H1 (cell line): Measurements from ENCODE around the gene CAPS2. TPM values are rescaled to one million over a fixed set of nuclear protein-coding genes. Genes with fewer than 3 reads are reported as not detected.

Experiments
- CTCF ChIA-PET: fragments of 300-600 bp; sonication (Branson Sonifier 250); formaldehyde crosslinking; loops from one replicate; lab custom pipeline; 2021; ENCODE audit not compliant: partially characterized antibody; lab: Charles Lee
- POLR2A ChIA-PET: fragments of 300-600 bp; sonication (Branson Sonifier 250); formaldehyde crosslinking; loops from one replicate; lab custom pipeline; 2021; ENCODE audit warnings: inconsistent platforms; ENCODE audit not compliant: partially characterized antibody; lab: Charles Lee
- DNase-seq, 2 experiments: peaks; one replicate each; pipeline versions ENCODE4 v3.0.0 to v3.0.0-alpha.2; 2010 to 2022; ENCODE audit warnings: low spot score in 2 of 2, low read depth in 1 of 2, mixed read lengths in 1 of 2
- FAIRE-seq: peaks from 2 replicates; lab custom pipeline; 2011; peaks lifted over from hg19 to GRCh38; lab: Jason Lieb, UNC
- H2AFZ ChIP-seq: 2 replicates; pipeline ENCODE4 v1.8.1; 2012; ENCODE audit warnings: low read length, inconsistent platforms
- H2AK5ac ChIP-seq: 2 replicates; pipeline ENCODE4 v1.6.1; 2013; ENCODE audit warnings: low read depth, low read length
- H2BK120ac ChIP-seq: replicated peaks from 2 replicates; pipeline ENCODE3; 2013; ENCODE audit warnings: low read depth, low read length, inconsistent platforms
- H2BK12ac ChIP-seq: 2 replicates; pipeline ENCODE4 v1.6.1; 2013; ENCODE audit warnings: low read depth, low read length
- H2BK15ac ChIP-seq: 2 replicates; pipeline ENCODE4 v1.6.1; 2013; ENCODE audit warnings: low read length
- H2BK20ac ChIP-seq: 2 replicates; pipeline ENCODE4 v1.6.1; 2013; ENCODE audit warnings: low read length
- H2BK5ac ChIP-seq: 2 replicates; pipeline ENCODE4 v1.6.1; 2013; ENCODE audit warnings: low read depth, low read length
- H3K14ac ChIP-seq: 2 replicates; pipeline ENCODE4 v1.6.1; 2013; ENCODE audit warnings: inconsistent platforms; ENCODE audit not compliant: insufficient read length
- H3K18ac ChIP-seq: 2 replicates; pipeline ENCODE4 v1.6.1; 2013; ENCODE audit warnings: low read length; ENCODE audit errors: extremely low read depth
- H3K23ac ChIP-seq: 2 replicates; pipeline ENCODE4 v1.6.1; 2013; ENCODE audit warnings: inconsistent platforms; ENCODE audit not compliant: insufficient read length
- H3K23me2 ChIP-seq: 2 replicates; pipeline ENCODE4 v1.6.1; 2013; ENCODE audit warnings: low read depth, low read length
- H3K27ac ChIP-seq: 2 replicates; pipeline ENCODE4 v1.6.1; 2011; ENCODE audit warnings: low read depth, low read length, inconsistent platforms
- H3K27me3 ChIP-seq, 4 experiments: replicated peaks in 1 of 4; 1 replicate in 1 of 4; 2 replicates in 3 of 4; pipeline versions ENCODE4 v1.6.1 to v1.8.1; 2011 to 2013; ENCODE audit warnings: low read length in 3 of 4, mild to moderate bottlenecking in 3 of 4, inconsistent platforms in 2 of 4, mixed read lengths in 2 of 4, moderate library complexity in 1 of 4; ENCODE audit not compliant: control insufficient read depth in 3 of 4, insufficient read depth in 3 of 4; ENCODE audit errors: extremely low read depth in 1 of 4
- H3K36me3 ChIP-seq, 4 experiments: 2 replicates each; pipeline versions ENCODE4 v1.6.1 to v1.8.1; 2011 to 2013; ENCODE audit warnings: mild to moderate bottlenecking in 4 of 4, low read length in 3 of 4, moderate library complexity in 2 of 4, control low read depth in 1 of 4, inconsistent platforms in 1 of 4; ENCODE audit not compliant: insufficient read depth in 4 of 4, control insufficient read depth in 2 of 4
- H3K4ac ChIP-seq: replicated peaks from 2 replicates; pipeline ENCODE3; 2013; ENCODE audit warnings: low read length, low read depth, mixed read lengths, inconsistent platforms; ENCODE audit not compliant: insufficient read length
- H3K4me1 ChIP-seq, 4 experiments: replicated peaks in 1 of 4; 1 replicate in 1 of 4; 2 replicates in 3 of 4; pipeline versions ENCODE4 v1.6.1 to v1.8.1; 2011 to 2013; ENCODE audit warnings: low read length in 3 of 4, inconsistent platforms in 2 of 4, mixed read lengths in 1 of 4; ENCODE audit not compliant: insufficient read depth in 4 of 4, control insufficient read depth in 3 of 4
- H3K4me2 ChIP-seq, 2 experiments: 2 replicates each; pipeline versions ENCODE4 v1.6.1 to v1.8.1; 2011 to 2013; ENCODE audit warnings: low read depth in 2 of 2, low read length in 2 of 2, control low read depth in 1 of 2, inconsistent platforms in 1 of 2, mild to moderate bottlenecking in 1 of 2; ENCODE audit not compliant: insufficient read depth in 1 of 2
- H3K4me3 ChIP-seq, 4 experiments: fragments of 200-600, 300-600 bp in 1 of 4; sonication (generic), shearing (Covaris generic), sonication (Bioruptor Twin) in 1 of 4; 2 replicates each; pipeline versions ENCODE4 v1.5.1 to v1.8.1; 2011 to 2016; ENCODE audit warnings: low read length in 4 of 4, low read depth in 3 of 4, control low read depth in 2 of 4, inconsistent platforms in 2 of 4, mild to moderate bottlenecking in 2 of 4, mixed read lengths in 1 of 4, moderate library complexity in 1 of 4; ENCODE audit not compliant: insufficient read depth in 2 of 4; ENCODE audit errors: extremely low read depth in 1 of 4
- H3K56ac ChIP-seq: replicated peaks from 2 replicates; pipeline ENCODE3; 2013; ENCODE audit warnings: low read depth, mild to moderate bottlenecking, mixed read lengths, low read length, inconsistent platforms; ENCODE audit not compliant: insufficient read length
- H3K79me1 ChIP-seq: 2 replicates; pipeline ENCODE4 v1.6.1; 2013; ENCODE audit warnings: low read depth, low read length, control low read depth
- H3K79me2 ChIP-seq, 2 experiments: 2 replicates each; pipeline versions ENCODE4 v1.6.1 to v1.8.1; 2012 to 2013; ENCODE audit warnings: low read length in 2 of 2, mild to moderate bottlenecking in 2 of 2, inconsistent platforms in 1 of 2; ENCODE audit not compliant: insufficient read depth in 2 of 2, control insufficient read depth in 1 of 2
- H3K9ac ChIP-seq, 4 experiments: replicated peaks in 1 of 4; 1 replicate in 1 of 4; 2 replicates in 3 of 4; pipeline versions ENCODE4 v1.6.1 to v1.8.1; 2011 to 2013; ENCODE audit warnings: low read depth in 3 of 4, low read length in 3 of 4, control low read depth in 2 of 4, mild to moderate bottlenecking in 2 of 4, moderate library complexity in 2 of 4, inconsistent platforms in 1 of 4; ENCODE audit errors: extremely low read depth in 1 of 4
- H3K9me3 ChIP-seq, 2 experiments: 2 replicates each; pipeline versions ENCODE4 v1.6.1 to v1.8.1; 2012 to 2013; ENCODE audit warnings: mild to moderate bottlenecking in 2 of 2, moderate library complexity in 2 of 2, control low read depth in 1 of 2, inconsistent platforms in 1 of 2, low read depth in 1 of 2, low read length in 1 of 2, mixed read lengths in 1 of 2; ENCODE audit not compliant: insufficient read depth in 2 of 2
- H4K20me1 ChIP-seq, 2 experiments: replicated peaks in 1 of 2; 2 replicates each; pipeline versions ENCODE3 to v1.8.1; 2011 to 2013; ENCODE audit warnings: inconsistent platforms in 2 of 2, low read length in 2 of 2, mild to moderate bottlenecking in 1 of 2; ENCODE audit not compliant: insufficient read depth in 2 of 2, control insufficient read depth in 1 of 2
- H4K5ac ChIP-seq: 2 replicates; pipeline ENCODE4 v1.6.1; 2013; ENCODE audit warnings: low read length, low read depth, mixed read lengths, inconsistent platforms; ENCODE audit not compliant: insufficient read length
- H4K8ac ChIP-seq: 2 replicates; pipeline ENCODE4 v1.8.0; 2013; ENCODE audit warnings: mild to moderate bottlenecking, moderate library complexity, low read length, inconsistent platforms; ENCODE audit not compliant: insufficient read depth; ENCODE audit errors: extremely low read depth
- H4K91ac ChIP-seq: replicated peaks from 2 replicates; pipeline ENCODE3; 2013; ENCODE audit warnings: low read length, mixed read lengths, inconsistent platforms; ENCODE audit not compliant: insufficient read length
- polyA plus RNA-seq, 7 experiments: library from polyadenylated mRNA; depleted of rRNA in 3 of 7; stranded (reverse) in 5 of 7; unstranded in 2 of 7; fragments of >200 nt in 5 of 7; fragments of 200-250 nt in 2 of 7; gene quantifications; 1 replicate in 5 of 7; 2 replicates in 1 of 7; 4 replicates in 1 of 7; pipeline versions ENCODE4 v1.2.1 to v1.2.3, GENCODE V29; 2011 to 2013; ENCODE audit warnings: missing spikeins in 2 of 7, mixed read lengths in 2 of 7
- total RNA-seq: library from RNA; stranded (reverse); fragmentation: NEBNext Ultra II Directional; extraction: Animal tissue kit (Norgen Biotek cat#: 25700); gene quantifications from 2 replicates; pipeline ENCODE4 v1.2.1, GENCODE V29; 2021
- TF ChIP-seq, protein P1 (sequence below): IDR thresholded peaks from 2 replicates; pipeline ENCODE4 v1.6.1; 2012; ENCODE audit warnings: inconsistent platforms

Gene CAPS2
- total and polyA plus RNA-seq, 2 of the 8 experiments (the other 6 are each of a cell fraction or from before 2014, with no cell fraction given), result 2.3 to 3.8 TPM

DNA sequence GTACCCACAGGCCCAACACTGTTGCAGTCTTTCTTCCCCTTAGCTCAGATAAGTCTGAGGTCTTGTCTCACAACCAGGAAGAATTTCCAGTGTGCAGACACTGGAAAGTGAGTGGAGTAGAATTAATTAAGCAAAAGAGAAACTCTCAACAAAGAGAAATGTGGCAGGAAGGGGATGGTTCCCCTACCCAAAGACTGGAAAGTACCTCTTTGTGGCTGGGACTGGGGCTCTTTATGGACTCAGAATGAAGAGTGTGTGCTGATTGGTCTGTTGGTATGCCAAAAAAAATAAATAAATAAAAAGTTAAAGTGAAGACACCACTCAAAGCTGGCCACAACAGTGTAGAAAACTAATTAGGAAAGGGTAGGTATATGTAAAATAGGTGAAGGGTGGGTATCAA, 30.8 kb upstream of the CAPS2 start:
- Histone ChIP-seq H2BK120ac (no peak overlapping the region), H4K20me1 (no peaks in the 10 kb centered on the region), H3K4me3 (no peak overlapping the region), H2BK5ac (no peak overlapping the region), H2BK12ac (no peak overlapping the region), H3K79me2 (no peaks in the 10 kb centered on the region), H3K9ac (no peak overlapping the region), H3K9me3 (0 out of 4 replicates have a peak, but pooled peaks cover 0 to 5% of the 10 kb centered on the region in 2 experiments), H4K8ac (no peak overlapping the region), H3K27ac (no peak overlapping the region), H2AK5ac (no peak overlapping the region), H3K23me2 (no peaks in the 10 kb centered on the region), H3K4me2 (no peak overlapping the region), H4K91ac (no peak overlapping the region), H3K56ac (no peak overlapping the region), H3K14ac (no peak overlapping the region), H3K36me3 (no peaks in the 10 kb centered on the region; a peak in 1 of 8 replicates), H2AFZ (no peak overlapping the region), H2BK20ac (no peak overlapping the region), H3K27me3 (no peaks in the 10 kb centered on the region), H3K4me1 (peaks cover 0 to 7% (median 3%) of the 10 kb centered on the region in 4 experiments; a peak in 2 of 7 replicates), H3K4ac (no peak overlapping the region), H4K5ac (no peak overlapping the region), H3K23ac (no peak overlapping the region), H2BK15ac (no peak overlapping the region), H3K79me1 (no peaks in the 10 kb centered on the region), H3K18ac (no peak overlapping the region)
- CTCF ChIA-PET, result interaction anchor here (1.1 kb wide), 1 partner anchor 94 kb away, joined by 3 read pairs; no protein-coding TSS in a partner anchor
- TF ChIP-seq, protein P1, sequence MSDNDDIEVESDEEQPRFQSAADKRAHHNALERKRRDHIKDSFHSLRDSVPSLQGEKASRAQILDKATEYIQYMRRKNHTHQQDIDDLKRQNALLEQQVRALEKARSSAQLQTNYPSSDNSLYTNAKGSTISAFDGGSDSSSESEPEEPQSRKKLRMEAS, result no peak
- DNase-seq (no peak), FAIRE-seq (no peak)
- POLR2A ChIA-PET, result no interaction called here
